Measurements from ENCODE around the gene SEL1L3. TPM values are rescaled to one million over a fixed set of nuclear protein-coding genes. Genes with fewer than 3 reads are reported as not detected.

The SEL1L3 gene
- total RNA-seq, 4 donors from 2014 or later, result 6.9 to 13.5 (median 7.5) TPM

GRCh38 chr4:25865586-25865985 is 2.8 kb upstream of the SEL1L3 start:
- Histone ChIP-seq H3K27ac (no peak overlapping the region), H3K4me1 (peaks cover 7 to 38% (median 15%) of the 10 kb centered on the region in 3 donors), H3K4me3 (no peak overlapping the region), H3K27me3 (peaks cover 0 to 12% (median 0%) of the 10 kb centered on the region in 4 donors), H3K36me3 (no peaks in the 10 kb centered on the region), H3K9me3 (no peaks in the 10 kb centered on the region)
- intact Hi-C loops (cut with DNase I), result no loop called here
- no peak for DNase-seq
- no peak for TF ChIP-seq POLR2A (IDR thresholded peaks at IDR 0.05)
- no peak for TF ChIP-seq CTCF (IDR thresholded peaks at IDR 0.05)
- 31 to 58% methylated on average over 4 of the region's 4 CpGs for WGBS, 2 donors

- 72 to 78% methylated on average over 14 to 22 of the region's 29 CpGs for WGBS, 2 donors
- Histone ChIP-seq H3K36me3 (no peaks in the 10 kb centered on the region), H3K4me1 (peaks cover 7 to 44% (median 22%) of the 10 kb centered on the region in 3 donors), H3K27me3 (peaks cover 0 to 19% (median 0%) of the 10 kb centered on the region in 4 donors), H3K9me3 (no peaks in the 10 kb centered on the region), H3K27ac (no peak overlapping the region), H3K4me3 (no peak overlapping the region)
- no peak for DNase-seq
- intact Hi-C loops (cut with DNase I), result no loop called here
- no peak for TF ChIP-seq CTCF (IDR thresholded peaks at IDR 0.05)
- no peak for TF ChIP-seq POLR2A (IDR thresholded peaks at IDR 0.05)
Measured at GRCh38 chr4:25863831-25864418, 1.1 kb upstream of the SEL1L3 start.

- H3K27ac ChIP-seq, result peak overlapping the region in 3 of 4 donors; percentile 67 to 84 (median 78)
- no peak for DNase-seq
- TF ChIP-seq CTCF (IDR thresholded peaks at IDR 0.05) (no peak), POLR2A (IDR thresholded peaks at IDR 0.05) (no peak)
Measured at GRCh38 chr4:25863347-25863784, 578 bp upstream of the SEL1L3 start.

GRCh38 chr4:25861951-25862410 is 807 bp downstream of the SEL1L3 start:
- no peak for TF ChIP-seq CTCF (IDR thresholded peaks at IDR 0.05)
- TF ChIP-seq POLR2A (IDR thresholded peaks at IDR 0.05), result no peak
- whole genome bisulfite sequencing, 2 donors, result 0% methylated on average over 19 to 24 of the region's 32 CpGs
- DNase-seq, result no peak

More at GRCh38 chr4:25863347-25863784, 578 bp upstream of the SEL1L3 start:
- Histone ChIP-seq H3K9me3 (no peaks in the 10 kb centered on the region), H3K27me3 (peaks cover 0 to 19% (median 0%) of the 10 kb centered on the region in 4 donors), H3K36me3 (no peaks in the 10 kb centered on the region), H3K4me1 (peaks cover 7 to 44% (median 22%) of the 10 kb centered on the region in 3 donors), H3K4me3 (peak overlapping the region; percentile 52 to 92 (median 74))
- WGBS, 2 donors, result 17 to 29% methylated on average over 24 to 26 of the region's 26 CpGs
- intact Hi-C loops (cut with DNase I), result no loop called here

GRCh38 chr4:25861280-25861950 is 1.4 kb downstream of the SEL1L3 start:
- intact Hi-C loops (cut with DNase I), result no loop called here
- DNase-seq, result no peak
- H3K27me3 ChIP-seq, result peaks cover 0 to 19% (median 0%) of the 10 kb centered on the region in 4 donors
- no peaks in the 10 kb centered on the region for H3K9me3 ChIP-seq
- 24 to 32% methylated on average over 5 of the region's 5 CpGs for WGBS, 2 donors
- peak overlapping the region; percentile 49 to 84 (median 72) for H3K27ac ChIP-seq
- no peak for TF ChIP-seq POLR2A (IDR thresholded peaks at IDR 0.05)
- no peak for TF ChIP-seq CTCF (IDR thresholded peaks at IDR 0.05)
- peaks cover 7 to 54% (median 30%) of the 10 kb centered on the region in 3 donors for H3K4me1 ChIP-seq
- no peaks in the 10 kb centered on the region for H3K36me3 ChIP-seq
- H3K4me3 ChIP-seq, result peak overlapping the region; percentile 52 to 92 (median 74)

More at GRCh38 chr4:25861951-25862410, 807 bp downstream of the SEL1L3 start:
- peak overlapping the region; percentile 49 to 84 (median 72) for H3K27ac ChIP-seq
- H3K4me1 ChIP-seq, result peaks cover 7 to 48% (median 27%) of the 10 kb centered on the region in 3 donors
- peak overlapping the region; percentile 52 to 92 (median 74) for H3K4me3 ChIP-seq
- H3K36me3 ChIP-seq, result no peaks in the 10 kb centered on the region
- H3K27me3 ChIP-seq, result peaks cover 0 to 19% (median 0%) of the 10 kb centered on the region in 4 donors
- H3K9me3 ChIP-seq, result no peaks in the 10 kb centered on the region
- intact Hi-C loops (cut with DNase I), result no loop called here
